HG03159 (cell line): ENCODE data around the gene ACAA2.

Experiments
- ATAC-seq: cut with Tn5 transposase; IDR thresholded peaks from one replicate; pipeline ENCODE4 v1.9.1; 2021; ENCODE audit warnings: mild to moderate bottlenecking, moderate library complexity; ENCODE audit not compliant: unreplicated experiment

ACAA2 gene

GRCh38 chr18:49744376-49745008 lies 68.8 kb downstream of the ACAA2 start:
- no peak for ATAC-seq

- no peak for ATAC-seq
Measured at GRCh38 chr18:49743117-49743567, 70.2 kb downstream of the ACAA2 start.

- no peak for ATAC-seq
Measured at GRCh38 chr18:49742316-49743116, 70.8 kb downstream of the ACAA2 start.

GRCh38 chr18:49739275-49739674 lies 74.1 kb downstream of the ACAA2 start:
- ATAC-seq = no peak

GRCh38 chr18:49738721-49739120 lies 74.6 kb downstream of the ACAA2 start:
- no peak for ATAC-seq

GRCh38 chr18:49734836-49735235 lies 78.5 kb downstream of the ACAA2 start:
- ATAC-seq = no peak

GRCh38 chr18:49733896-49734585 lies 79.3 kb downstream of the ACAA2 start:
- no peak for ATAC-seq

GRCh38 chr18:49733321-49733720 lies 80.0 kb downstream of the ACAA2 start:
- ATAC-seq = no peak
